ENCODE data around the gene TTC3. TPM values are rescaled to one million over a fixed set of nuclear protein-coding genes. Genes with fewer than 3 reads are reported as not detected.

Gene TTC3
- total and polyA plus RNA-seq, 10 of the 15 experiments (the other 5 are each of a cell fraction or from before 2014, with no cell fraction given) = 23.1 to 94.9 (median 72.7) TPM

DNA sequence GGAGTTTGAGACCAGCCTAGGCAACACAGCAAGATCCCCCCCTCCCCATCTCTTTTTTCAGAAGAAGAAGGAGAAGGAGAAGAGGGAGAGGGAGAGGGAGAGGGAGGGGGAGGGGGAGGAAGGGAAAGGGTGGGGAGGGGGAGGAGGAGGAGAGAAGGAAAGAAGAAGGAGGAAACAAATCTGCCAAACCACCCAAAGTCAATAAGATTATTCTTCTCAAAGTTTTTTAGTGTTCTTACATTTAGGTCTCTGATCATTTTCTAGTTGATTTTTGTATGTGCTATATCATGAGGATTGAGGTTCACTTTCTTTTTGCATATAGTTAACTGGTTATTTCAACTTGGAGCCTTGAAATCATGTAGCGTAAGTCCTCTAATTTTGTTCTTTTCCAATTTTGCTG is 137.7 kb downstream of the TTC3 start (continued):
- TF ChIP-seq FOS (IDR thresholded peaks at IDR 0.05; ENCODE audit: borderline replicate concordance, extremely low read depth, insufficient read length) = no peak
- TF ChIP-seq CEBPB (IDR thresholded peaks at IDR 0.05; ENCODE audit: borderline replicate concordance in 1 of 2, low read depth in 2 of 2, low read length in 2 of 2) = no peak
- TF ChIP-seq, protein P1, sequence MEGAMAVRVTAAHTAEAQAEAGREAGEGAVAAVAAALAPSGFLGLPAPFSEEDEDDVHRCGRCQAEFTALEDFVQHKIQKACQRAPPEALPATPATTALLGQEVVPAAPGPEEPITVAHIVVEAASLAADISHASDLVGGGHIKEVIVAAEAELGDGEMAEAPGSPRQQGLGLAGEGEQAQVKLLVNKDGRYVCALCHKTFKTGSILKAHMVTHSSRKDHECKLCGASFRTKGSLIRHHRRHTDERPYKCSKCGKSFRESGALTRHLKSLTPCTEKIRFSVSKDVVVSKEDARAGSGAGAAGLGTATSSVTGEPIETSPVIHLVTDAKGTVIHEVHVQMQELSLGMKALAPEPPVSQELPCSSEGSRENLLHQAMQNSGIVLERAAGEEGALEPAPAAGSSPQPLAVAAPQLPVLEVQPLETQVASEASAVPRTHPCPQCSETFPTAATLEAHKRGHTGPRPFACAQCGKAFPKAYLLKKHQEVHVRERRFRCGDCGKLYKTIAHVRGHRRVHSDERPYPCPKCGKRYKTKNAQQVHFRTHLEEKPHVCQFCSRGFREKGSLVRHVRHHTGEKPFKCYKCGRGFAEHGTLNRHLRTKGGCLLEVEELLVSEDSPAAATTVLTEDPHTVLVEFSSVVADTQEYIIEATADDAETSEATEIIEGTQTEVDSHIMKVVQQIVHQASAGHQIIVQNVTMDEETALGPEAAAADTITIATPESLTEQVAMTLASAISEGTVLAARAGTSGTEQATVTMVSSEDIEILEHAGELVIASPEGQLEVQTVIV (IDR thresholded peaks at IDR 0.05; ENCODE audit: borderline replicate concordance, partially characterized antibody) = no peak
- no peak for TF ChIP-seq MYC (IDR thresholded peaks at IDR 0.05; ENCODE audit: insufficient read depth, insufficient read length, insufficient replicate concordance, low read length, severe bottlenecking)
- TF ChIP-seq SUPT20H (IDR thresholded peaks at IDR 0.05; ENCODE audit: borderline replicate concordance, control insufficient read depth, low read depth, low read length) = no peak
- TF ChIP-seq, protein P2, sequence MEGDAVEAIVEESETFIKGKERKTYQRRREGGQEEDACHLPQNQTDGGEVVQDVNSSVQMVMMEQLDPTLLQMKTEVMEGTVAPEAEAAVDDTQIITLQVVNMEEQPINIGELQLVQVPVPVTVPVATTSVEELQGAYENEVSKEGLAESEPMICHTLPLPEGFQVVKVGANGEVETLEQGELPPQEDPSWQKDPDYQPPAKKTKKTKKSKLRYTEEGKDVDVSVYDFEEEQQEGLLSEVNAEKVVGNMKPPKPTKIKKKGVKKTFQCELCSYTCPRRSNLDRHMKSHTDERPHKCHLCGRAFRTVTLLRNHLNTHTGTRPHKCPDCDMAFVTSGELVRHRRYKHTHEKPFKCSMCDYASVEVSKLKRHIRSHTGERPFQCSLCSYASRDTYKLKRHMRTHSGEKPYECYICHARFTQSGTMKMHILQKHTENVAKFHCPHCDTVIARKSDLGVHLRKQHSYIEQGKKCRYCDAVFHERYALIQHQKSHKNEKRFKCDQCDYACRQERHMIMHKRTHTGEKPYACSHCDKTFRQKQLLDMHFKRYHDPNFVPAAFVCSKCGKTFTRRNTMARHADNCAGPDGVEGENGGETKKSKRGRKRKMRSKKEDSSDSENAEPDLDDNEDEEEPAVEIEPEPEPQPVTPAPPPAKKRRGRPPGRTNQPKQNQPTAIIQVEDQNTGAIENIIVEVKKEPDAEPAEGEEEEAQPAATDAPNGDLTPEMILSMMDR (IDR thresholded peaks at IDR 0.05 in 2 of 3, conservative IDR thresholded peaks at IDR 0.05 in 1 of 3; ENCODE audit: control insufficient read depth in 2 of 3, extremely low read depth in 1 of 3, insufficient read depth in 1 of 3, low read depth in 3 of 3, low read length in 3 of 3) = no peak
- TF ChIP-seq TCF7 (IDR thresholded peaks at IDR 0.05; ENCODE audit: borderline replicate concordance) = no peak
- no peak for TF ChIP-seq KLF5 (IDR thresholded peaks at IDR 0.05; ENCODE audit: partially characterized antibody)

Measured in GM12878 (cell line).